GM19324 (cell line): ENCODE data around the gene LSG1.
A peak's percentile ranks its signal among the peaks of the same experiment; 100 is the strongest.

Experiments
- ATAC-seq: cut with Tn5 transposase; IDR thresholded peaks from one replicate; pipeline ENCODE4 v1.9.1; 2021; ENCODE audit warnings: mild to moderate bottlenecking, moderate library complexity; ENCODE audit not compliant: unreplicated experiment, low FRiP score

The LSG1 gene

DNA sequence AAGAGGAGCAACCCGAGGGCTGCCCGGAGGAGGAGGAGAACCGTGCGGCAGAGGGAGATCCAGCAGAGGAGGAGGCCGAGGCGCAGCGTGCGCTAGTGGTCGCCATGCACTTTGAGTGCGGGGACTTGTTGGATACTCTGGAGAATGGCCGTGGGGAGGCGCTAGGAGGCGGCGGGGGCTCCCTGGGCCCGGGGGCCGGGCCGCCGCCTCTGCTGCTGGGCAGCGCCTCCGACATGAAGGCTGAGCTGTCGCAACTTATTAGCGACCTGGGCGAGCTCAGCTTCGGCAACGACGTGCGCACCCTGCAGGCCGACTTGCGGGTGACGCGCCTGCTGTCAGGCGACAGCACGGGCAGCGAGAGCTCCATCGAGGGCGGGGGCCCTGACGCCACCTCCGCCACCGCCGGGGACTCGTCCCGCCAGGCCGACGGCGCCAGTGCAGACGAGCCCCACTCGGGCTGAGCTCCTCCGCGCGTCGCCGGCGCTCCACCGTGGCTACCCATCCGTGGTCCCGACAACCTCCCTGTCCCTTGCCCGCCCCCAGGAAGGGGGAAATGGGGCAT, 15.7 kb upstream of the LSG1 start:
- no peak for ATAC-seq

DNA sequence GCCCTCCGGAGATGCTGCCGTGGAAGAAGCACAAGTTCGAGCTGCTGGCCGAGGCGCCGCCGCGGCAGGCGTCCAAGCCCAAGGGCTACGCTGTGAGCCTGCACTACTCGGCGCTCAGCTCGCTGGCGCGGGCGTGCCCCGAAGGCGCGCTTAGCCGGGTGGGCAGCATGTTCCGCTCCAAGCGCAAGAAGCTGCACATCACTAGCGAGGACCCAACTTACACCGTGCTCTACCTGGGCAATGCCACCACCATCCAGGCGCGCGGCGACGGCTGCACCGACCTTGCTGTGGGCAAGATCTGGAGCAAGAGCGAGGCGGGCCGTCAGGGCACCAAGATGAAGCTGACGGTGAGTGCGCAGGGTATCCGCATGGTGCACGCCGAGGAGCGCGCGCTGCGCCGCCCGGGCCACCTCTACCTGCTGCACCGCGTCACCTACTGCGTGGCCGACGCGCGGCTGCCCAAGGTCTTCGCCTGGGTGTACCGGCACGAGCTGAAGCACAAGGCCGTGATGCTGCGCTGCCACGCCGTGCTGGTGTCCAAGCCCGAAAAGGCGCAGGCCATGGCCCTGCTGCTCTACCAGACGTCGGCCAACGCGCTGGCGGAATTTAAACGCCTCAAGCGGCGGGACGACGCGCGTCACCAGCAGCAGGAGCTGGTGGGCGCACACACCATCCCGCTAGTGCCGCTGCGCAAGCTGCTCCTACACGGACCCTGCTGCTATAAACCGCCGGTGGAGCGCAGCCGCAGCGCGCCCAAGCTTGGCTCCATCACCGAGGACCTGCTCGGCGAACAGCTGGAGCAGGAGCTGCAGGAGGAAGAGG, 15.0 kb upstream of the LSG1 start:
- ATAC-seq: no peak

DNA sequence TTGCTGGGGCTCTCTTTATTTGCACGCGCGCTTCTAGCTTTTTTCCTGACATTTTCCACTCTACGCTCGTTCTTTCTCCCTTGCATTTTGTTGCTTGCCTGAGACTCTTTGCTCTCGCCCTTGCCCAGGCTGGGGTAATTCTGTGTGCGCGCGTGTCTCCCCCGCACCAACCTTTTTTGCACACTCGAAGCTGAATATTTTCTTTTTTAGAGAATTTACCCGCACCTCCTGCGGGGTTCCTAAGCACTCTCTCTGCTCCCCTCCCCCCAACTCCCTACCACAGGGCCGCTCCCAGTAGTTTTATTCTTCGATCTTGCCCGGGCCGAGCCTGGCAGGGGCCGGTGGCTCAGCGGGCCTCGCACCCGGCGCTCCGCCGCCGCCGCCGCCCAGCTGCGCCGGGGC, 14.4 kb upstream of the LSG1 start:
- ATAC-seq: no peak

DNA sequence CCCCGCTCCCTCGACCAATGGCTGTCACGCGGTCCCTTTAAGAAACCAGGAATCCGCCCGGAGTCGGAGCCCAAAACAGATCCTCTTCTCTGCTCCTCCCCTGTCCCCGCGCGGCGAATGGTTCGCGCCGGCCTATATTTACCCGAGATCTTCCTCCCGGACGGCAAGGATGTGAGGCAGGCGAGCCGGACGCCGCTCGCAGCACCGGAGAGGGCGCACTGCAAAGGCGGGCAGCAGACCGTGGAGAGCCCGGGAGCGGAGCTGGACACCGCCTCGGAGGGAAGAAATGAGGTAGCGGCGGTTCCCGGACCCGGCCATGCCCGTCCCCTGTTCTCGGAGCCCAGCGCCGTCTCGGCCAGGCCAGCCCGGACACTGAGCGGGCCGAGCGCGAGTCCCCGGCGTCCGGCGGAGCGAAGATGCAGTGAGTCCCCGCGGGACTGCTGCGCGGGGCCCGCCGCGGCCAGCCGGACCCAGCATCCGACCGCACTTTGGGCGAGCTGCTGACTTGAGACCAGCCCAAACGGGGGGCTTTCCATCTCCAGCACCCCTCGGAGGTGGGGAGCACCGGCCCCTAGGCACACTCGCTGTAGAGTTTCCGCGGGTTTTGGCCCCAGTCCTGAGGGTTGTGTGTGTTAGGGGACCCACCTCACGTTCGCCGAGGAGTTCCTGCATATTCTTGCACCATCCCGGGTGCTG, 13.9 kb upstream of the LSG1 start, which contains the start of gene FAM43A:
TSS of gene FAM43A (plus strand) at position 166 of the 696 bp plus-strand sequence. CDS start 944 bp downstream, outside the sequence.
- ATAC-seq: no peak

DNA sequence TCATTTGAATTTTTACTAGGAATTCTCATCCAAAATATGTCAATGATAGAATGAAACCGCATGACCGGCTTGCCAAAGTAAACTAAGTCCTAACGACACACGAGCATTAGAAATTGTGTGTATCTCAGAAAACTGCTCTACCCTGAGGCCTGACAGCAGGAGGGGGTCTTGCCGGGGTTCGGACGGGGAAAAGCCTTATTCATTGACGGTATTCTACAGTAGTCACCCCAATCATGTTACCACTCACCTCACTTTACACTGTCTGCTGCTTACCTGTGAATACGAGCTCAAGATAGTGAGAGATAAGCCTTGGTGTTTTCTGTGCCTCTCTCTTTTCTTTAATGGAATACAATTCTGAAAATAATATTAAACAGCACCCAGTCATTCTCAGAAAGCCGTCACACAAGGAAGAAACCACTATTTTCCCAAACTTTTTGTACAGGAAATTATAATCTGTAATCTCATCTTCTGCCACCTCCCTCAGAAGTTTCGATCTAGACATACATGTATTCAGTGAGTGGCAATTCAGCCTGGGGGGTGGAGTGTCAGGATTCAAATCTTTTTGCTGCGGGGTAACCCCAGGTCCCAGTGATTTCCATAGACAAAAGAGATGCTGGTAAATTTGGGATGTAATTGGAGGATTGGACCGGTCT, 13.2 kb upstream of the LSG1 start:
- no peak for ATAC-seq

DNA sequence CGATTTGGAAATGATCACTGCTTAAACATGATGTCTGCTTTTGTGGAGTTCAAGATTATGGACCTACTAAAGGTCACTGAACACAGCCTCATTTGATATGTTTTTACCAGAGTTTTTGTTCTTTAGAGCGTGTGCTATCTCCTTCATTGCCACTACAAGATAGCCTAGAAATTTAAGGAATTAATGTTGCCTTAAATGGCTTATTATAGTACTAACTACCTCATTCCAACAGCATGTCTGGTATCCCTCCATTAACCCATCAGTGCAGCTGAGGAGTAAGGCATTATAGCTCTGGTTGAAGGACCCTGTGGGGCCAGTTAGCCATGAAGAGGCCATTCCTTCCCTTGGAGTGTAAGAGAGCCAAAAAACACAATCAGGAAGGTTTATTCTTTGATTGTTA, 11.4 kb upstream of the LSG1 start:
- no peak for ATAC-seq

DNA sequence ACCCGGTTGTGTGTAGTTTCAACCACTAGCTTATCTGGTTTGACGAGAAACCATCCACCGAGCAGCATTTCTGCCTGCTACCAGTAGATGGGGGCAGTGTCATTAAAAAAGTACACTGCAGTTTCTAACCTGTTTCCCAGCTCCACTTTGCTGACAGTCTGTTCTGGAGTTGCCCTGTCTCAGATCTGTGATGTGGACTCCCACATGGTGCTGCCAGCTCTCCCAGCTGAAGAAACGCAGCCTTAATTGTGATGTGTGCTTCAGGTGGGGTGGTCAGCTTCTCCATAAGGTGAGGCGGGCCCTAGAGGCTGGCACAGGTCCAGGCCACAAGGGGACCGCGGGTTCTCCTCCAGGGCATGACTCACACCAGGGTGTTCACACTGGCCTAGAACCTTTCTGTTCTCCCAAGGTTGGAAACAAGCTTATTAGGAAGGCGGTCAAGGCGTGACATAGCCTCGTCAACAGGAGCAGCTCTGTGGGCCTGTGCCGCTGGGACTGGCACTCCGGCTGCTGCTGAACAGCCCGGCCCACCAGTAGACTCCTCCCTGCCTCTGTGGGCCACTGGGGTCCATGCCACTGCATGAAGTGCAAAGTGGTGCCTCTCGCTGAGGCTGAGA, 10.8 kb upstream of the LSG1 start:
- peak; percentile 49 for ATAC-seq

DNA sequence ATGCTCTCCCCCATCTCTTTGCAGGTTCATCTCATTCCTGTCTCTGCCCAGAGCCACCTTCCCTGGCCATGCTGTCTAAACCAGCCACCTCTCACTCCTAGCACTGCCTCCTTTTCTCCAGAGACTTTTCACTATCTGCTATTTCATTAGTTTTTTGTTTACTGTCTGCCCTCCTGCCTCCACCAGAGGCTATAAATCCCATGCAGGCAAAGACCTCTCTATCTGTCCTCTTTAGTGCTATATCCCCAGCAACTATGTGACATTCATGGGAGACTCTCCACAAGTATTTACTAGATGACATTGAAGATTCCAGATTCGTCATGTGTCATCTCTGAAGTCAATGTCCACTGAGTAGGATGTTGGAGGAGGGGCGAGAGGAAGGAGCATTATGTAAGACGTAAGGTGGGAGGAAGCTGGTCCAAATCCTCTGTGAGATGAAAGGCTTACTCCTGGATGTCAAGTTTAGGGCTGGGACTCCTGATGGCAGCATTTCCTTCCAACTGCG, 10.2 kb upstream of the LSG1 start:
- ATAC-seq: no peak

DNA sequence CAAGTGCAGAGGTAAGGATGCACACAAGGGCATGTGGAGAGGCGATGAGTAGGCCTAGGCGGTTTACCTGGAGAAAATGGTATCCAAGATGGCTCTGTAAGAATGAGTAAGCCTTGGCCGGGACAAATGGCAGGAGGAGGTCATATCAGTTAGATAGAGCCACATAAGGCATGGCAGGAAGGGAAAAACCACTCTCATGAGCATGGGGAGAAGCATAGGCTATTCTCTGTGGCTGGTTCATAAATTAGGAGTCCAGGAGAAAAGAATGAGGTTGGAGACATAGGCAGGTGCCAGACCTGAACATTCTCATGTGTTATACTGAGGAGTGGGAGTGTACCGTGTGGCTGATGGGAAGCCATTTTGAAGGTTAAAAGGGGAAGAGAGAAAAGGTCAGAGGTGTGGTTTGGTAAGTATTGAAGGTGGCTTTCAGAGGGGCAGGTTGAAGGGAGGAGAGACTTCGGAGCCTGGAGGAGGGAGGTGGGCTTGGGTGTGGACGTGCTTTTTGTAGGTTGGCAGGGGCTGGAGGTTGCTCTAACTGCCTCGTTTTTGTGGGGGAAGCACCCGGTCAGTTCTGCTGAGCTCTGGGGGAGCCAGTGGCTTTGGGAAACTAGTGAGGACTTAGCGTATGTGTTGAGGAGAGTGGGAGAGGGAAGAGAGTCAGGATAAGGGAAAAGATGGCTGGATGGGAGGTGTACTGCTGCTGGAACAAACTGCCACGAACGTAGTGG, 9.1 kb upstream of the LSG1 start:
- no peak for ATAC-seq

DNA sequence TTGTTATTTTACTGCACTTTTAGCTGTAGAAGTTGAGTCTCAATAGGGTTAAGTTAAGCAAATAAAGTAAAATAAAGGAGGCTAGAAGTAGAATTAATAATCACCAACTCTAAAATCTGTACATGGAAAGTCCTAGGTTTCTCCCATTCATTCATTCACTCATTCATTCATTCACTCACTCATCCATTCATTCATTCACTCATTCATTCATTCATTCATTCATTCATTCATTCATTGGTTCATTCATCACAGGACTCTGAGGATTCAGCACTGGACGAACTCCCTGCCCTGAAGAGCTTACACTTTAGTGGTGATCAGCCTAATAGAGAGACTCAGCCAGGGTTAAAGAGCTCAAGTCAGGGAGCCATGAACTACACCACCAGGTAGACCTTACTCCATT, 4.5 kb upstream of the LSG1 start:
- ATAC-seq: no peak

DNA sequence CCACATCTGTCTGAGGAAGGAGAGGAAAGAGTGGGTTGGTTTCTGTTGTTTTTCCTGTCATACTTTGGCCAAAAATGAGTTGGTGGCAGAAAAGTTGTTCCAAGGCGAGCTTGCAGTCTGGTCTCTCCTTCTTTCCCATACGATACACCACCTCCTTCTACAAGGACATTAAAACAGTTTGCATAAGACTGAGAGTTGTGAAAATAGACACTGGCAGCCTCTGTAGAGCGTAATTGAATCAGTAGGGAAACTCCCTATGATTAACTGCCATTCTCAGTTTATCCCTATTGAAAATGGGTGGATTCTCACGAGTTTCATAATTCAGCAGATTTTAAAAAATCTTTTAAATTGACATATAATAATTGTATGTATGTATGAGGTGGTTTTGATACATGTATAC, 3.7 kb upstream of the LSG1 start:
- ATAC-seq: no peak

DNA sequence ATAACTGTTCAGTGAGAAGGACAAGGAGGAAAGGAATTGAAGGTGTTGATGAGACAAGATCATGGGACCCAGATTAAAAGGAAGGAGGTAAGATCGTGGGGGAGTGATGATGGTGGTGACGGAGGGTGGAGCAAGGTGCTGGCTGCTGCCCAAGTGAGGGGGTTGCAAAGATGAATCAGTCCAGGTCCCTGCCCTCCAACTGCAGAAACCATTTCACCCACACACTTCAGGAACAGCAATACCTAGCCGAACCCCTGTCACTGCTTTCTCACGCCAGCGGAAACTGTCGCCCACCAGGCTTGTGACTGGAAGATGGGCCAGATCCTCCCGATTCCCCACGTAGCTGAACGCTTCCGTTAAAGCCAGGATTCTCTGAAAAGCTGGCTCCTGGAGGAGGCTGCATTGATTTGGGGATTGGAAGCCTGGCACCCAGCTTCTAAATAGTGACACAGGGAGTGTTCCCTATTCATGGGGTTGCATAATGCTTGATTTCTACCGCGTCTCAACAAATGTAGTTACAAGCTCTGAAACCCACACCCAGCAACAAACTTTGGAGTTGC, 3.2 kb upstream of the LSG1 start:
- no peak for ATAC-seq

DNA sequence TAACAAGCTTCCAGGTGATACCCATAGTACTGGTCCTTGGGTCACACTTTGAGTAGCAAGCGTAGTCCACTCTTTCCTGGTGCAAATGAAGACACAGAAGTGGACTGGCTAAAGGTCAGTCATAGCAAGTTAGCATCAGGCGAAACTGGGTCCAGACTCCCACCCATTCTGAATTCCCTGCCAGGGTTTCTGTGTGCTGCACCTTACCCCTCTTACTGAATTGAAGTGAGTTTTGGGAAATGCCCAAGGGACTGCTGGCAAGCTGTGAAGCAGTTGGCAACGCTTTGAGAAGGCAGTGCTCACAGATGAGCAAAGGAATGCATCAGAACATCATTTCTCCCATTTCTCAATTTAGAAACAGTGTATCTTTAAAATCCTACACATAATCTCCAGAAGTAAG, 1.8 kb upstream of the LSG1 start:
- ATAC-seq: no peak

DNA sequence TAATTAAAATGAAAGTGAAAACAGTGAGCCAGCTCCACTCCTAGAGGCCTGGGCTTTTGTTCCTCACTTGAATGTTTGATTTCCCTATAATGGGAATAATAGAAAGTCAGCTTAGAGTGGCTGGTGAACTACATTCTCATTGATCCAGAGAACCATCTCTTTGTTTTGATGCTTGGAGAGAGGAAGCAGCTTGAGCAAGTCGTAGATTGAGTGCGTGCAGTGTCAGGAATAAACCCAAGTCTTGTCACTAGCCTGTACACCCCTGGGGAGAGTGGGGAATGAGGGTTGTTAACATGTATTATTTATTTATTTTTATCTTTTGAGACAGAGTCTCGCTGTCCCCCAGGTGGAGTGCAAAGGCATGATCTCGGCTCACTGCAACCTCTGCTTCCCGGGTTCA, 885 bp upstream of the LSG1 start:
- ATAC-seq: no peak

DNA sequence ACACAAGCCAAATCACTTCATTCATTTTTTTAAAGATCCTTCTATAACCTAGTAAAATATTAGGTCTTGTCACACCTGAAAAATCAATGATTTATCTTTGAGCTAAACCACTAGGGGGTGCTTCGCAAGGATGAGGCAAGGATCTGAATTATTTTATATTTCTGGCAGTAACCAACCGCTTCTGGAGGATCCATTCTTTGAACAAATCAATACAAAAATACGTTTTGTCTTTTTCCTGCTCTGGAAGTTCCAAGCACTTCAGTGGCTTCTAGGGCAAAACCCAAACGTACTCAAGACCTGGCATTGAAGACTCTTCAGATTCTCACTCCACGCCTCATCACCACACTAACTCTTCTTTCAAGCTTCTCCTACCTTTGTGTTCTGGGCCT, 486 bp downstream of the LSG1 start:
- no peak for ATAC-seq

DNA sequence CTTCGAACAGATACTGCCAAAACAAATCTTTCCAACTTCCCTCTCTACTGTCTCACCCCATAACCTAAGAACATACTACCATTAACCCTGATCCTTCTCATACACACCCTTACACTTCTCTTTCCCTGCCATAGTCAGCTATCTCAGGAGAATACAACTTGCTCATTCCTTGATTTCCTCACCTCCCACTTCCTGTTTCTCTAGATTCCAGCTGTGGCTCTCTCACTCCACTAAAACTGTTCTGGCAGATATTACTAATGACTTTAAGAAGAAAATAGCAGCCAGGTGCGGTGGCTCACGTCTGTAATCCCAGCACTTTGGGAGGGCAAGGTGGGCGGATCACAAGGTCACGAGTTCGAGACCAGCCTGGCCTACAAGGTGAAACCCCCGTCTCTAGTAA, 4.6 kb downstream of the LSG1 start:
- ATAC-seq: no peak

DNA sequence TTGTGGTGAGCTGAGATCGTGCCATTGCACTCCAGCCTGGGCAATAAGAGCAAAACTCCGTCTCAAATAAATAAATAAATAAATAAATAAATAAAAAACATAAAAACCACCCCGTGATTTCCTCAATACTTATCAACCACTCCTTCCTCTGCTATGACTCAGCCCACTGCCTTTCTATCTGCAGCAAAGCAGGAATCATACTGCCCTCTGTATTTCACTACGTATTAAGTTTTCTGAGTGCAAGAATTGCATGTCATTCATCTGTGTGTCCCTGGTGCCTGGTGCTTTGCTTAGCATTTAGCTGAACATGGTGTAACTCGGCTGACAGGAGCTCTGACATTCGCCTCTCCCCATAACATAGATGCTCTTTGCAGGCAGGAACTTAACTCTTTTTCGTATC, 7.1 kb downstream of the LSG1 start:
- no peak for ATAC-seq

DNA sequence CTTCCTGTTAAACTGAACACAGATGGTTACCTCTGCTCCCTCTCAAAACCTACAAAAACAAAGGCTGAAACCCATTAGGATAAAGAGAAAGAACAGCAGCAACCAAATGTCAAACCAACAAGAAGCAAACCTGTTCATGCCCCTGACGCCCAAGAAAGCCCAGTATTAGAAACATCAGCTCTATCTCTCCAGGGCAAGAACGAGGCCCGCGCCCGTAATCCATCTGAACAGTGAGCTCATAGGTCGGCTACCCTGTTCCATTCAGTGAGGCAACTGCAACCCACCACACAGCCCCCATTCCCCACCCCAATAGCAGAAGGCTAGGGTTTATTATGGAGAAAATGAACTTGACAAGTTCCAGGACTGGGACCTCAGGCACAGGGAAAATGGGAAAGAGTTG, 10.0 kb downstream of the LSG1 start:
- no peak for ATAC-seq

DNA sequence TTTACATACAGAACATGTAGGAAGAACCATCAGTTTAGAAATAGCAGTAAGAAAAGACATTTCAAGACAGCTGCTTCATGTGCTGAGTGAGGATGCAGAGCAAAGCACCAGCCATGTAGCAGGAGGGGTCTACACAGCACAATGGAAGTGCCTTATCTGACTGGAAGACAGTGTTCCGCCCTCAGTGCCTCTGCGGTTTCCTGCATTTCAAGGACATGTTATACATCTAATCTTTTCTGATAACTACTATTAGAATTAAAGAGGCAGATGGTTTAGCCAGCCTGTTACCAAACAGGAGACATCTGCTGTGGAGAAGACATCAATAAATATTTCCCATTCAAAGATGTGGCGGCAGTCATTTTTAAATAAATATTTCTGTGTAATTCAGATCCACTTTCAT, 10.6 kb downstream of the LSG1 start:
- no peak for ATAC-seq

DNA sequence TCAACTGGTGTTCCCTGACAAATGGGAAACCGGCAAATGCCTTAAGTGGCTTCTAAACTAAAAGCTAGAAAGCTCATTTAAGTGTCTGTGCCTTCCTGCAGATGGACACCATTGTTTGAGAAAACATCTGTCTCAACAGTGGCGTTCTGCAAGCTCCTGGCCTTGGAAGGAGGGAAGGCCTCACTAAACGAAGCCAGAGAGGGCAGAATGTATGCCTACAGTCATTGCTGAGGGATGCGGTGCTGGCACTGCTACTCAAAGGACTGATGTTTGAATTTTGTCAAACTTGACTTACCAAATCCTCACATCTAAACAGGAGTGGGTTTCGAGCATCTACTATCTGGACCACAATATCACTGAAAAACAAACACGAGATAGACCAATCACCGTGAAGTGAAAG, 12.2 kb downstream of the LSG1 start:
- ATAC-seq: no peak
